GM18526 (cell line): ENCODE results near the gene GRM7.

Experiments used
- POLR2A ChIP-seq: IDR thresholded peaks from 3 replicates; pipeline ENCODE4 v1.6.1; 2011; ENCODE audit not compliant: insufficient read length; ENCODE audit errors: extremely low read depth

GRM7 gene

DNA sequence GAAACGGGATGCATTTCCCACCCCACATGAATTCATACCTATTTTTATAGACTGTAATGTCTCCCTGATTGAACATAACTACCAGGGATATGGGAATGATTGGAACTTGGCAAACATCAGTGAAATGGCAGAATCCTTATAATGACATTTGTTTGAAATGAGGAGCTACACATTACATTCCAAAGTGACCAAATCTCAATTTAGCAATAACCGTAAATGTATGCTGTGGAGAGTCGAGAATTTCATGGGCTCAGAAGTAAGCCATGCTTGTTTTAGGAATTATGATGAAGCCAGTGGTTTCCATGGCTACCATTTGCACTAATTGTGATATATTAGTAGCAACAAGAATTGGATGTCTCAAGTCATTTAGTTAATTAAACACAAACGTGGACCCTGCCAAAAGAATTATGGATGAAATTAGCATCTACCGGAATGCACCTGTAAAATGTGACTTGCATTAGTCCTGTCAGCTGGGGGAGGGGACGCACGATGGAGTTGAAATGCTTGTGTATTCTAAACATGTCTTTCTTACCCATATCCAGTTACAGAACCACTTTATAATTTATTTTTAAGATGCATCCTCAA is 760.2 kb downstream of the GRM7 start:
- no peak for TF ChIP-seq POLR2A

- TF ChIP-seq POLR2A = no peak
Observed at GRCh38 chr3:7621651-7622050, 760.7 kb downstream of the GRM7 start.

- no peak for TF ChIP-seq POLR2A
Observed at GRCh38 chr3:7625021-7625420, 764.1 kb downstream of the GRM7 start.

DNA sequence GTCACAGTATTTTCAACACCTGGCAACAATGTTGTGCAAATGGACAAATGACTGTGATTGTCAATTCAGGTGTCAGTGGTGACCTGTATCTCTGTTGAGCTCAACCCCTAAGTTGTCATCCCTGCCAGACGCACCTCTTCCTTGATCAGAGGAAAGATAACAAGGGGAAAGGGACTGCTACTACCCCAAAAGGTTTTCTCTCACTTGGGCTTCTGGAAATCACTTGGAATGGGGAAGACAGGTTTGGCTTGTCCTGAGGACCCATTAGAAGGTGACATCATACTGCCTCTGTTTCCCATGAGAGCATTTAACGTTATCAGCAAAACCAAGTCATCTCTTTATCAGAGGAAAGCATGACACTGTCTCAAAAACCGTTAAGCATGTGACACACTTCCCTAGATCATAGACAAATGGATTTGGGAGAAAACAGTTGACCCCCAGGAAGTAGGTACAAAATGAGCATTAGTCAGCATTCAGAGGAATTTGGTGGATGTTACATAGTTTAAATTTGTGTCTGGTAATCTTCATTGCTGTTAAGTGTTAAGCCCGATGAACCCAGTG is 769.5 kb downstream of the GRM7 start:
- TF ChIP-seq POLR2A = no peak

DNA sequence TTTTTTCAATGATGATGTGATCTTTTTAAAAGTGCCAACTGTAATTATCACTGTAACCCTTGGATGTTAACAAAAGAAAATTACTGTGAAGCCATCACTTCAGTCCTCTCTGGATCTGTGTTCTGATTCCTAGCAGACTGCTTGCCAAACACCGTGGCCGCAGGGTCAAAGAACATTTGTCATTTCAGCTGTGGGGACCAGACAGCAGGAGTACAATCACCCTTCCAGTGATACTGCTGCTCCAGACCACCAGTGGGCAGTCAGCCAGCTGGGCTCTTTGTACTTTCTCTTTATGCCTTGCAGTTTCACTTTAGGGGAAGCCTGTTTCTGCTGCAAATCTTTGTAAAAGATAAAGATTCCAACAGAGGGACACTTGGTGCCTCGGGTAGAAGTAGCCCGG is 770.0 kb downstream of the GRM7 start:
- no peak for TF ChIP-seq POLR2A

GRCh38 chr3:7632305-7632704 is 771.4 kb downstream of the GRM7 start:
- TF ChIP-seq POLR2A = no peak

- TF ChIP-seq POLR2A = no peak
Observed at GRCh38 chr3:7637694-7638093, 776.8 kb downstream of the GRM7 start.

DNA sequence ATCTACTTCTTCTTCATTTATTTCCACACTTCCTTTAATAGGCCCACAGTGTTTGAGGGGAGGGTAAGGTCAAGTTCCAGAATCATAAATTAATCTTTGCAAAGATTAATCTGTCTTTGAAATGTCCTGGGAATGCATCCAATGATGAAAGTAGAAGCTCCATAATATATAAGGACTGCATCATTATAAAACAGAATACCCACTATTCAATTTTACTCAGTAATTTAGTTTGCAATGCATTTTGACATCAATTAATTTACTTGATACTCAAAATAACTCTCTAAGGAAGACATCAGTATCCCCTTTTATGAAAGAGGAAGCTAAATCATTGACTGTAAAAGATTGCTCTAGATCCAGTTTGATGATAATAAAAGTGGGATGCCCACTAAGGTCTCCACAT is 777.2 kb downstream of the GRM7 start:
- TF ChIP-seq POLR2A = no peak

GRCh38 chr3:7640787-7641186 is 779.9 kb downstream of the GRM7 start:
- no peak for TF ChIP-seq POLR2A

DNA sequence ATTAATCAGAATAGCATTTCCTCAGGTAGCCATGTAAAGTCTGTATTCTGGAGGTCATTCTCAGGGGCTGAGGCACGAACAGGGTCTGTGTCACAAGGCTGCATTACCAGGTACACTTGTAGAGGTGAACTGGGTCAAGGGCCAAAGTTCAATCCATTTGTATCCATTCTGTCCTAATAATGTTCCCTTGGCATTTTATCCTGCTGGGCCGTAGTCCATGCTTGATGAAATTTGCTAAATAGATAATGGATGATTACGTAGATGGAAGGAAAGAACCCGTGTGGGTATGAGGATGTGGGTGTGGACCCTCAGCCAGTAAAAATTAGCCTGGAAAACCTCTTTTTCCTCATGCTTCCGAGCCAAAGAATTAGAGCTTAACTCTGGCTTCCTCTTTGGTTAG is 785.9 kb downstream of the GRM7 start:
- no peak for TF ChIP-seq POLR2A

DNA sequence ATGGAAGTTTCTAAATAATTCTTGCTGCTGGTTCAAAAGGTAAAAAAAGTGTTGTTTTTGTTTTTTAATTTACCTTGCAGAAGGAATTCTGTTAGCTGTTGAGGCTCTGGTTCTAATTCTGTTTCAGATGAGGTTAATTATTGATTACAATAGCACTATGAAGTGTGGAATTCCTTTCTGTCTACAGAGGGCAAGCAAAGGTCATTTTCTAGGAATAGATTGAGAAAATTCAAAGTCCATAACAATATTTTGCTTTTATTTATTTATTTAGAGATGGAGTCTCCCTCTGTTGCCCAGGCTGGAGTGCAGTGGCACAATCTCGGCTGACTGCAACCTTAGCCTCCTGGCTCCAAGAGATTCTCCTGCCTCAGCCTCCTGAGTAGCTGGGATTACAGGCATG is 789.6 kb downstream of the GRM7 start:
- TF ChIP-seq POLR2A = no peak

- no peak for TF ChIP-seq POLR2A
Observed at GRCh38 chr3:7651274-7651673, 790.4 kb downstream of the GRM7 start.

- TF ChIP-seq POLR2A = no peak
Observed at GRCh38 chr3:7657214-7658112, 796.5 kb downstream of the GRM7 start.

DNA sequence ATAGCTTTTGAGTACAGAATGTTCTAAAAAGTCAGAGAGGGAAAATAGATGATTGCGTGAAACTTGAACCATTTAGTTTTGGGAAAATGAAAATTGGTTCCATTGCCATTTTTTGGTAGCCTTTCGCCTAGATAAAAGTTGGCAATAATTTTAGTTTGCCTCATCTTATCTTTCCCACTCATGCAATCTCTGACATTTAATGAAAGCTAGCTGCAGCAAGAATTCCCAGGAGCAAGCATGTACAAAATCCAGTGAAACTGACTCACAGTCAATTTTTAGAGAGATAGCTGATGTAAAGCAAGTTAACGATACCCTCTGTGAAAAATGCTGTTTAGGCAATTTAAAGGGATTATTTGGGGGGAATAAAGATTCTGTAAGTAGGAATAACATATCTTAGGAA is 797.4 kb downstream of the GRM7 start:
- no peak for TF ChIP-seq POLR2A

GRCh38 chr3:7659079-7659478 is 798.2 kb downstream of the GRM7 start:
- no peak for TF ChIP-seq POLR2A

DNA sequence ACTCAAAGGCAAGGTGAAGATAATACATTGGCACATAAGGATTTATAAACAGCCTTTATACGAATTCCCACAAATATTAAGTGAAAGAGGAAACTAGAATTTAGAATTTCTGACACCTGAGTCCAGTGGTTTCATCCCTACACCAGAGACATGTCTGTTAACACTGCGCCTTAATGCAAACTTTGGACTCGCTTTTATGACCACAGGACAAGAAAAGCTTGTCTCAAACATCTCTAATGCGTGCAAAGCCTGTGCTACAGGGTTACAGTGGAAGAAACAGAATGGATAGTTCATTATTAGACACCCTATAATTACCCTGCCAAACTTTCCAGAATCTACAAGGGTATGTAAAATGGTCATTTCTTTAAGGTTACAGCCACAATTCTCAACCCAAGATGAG is 802.9 kb downstream of the GRM7 start:
- TF ChIP-seq POLR2A = no peak
